HG02642 (cell line): ENCODE measurements around the gene SERPINB6.
"Not testable (repeated sequence)": the region's sequence is repeated elsewhere in the genome, so short reads cannot be mapped to it uniquely, and the experiment has no call there.

Experiments used
- ATAC-seq: cut with Tn5 transposase; IDR thresholded peaks from one replicate; pipeline ENCODE4 v1.9.1; 2021; ENCODE audit warnings: mild to moderate bottlenecking; ENCODE audit not compliant: unreplicated experiment, poor library complexity

SERPINB6 gene

GRCh38 chr6:2917065-2917464 lies 54.3 kb downstream of the SERPINB6 start:
- ATAC-seq, result no peak

- ATAC-seq, result no peak
These were observed 55.0 kb downstream of the SERPINB6 start for GRCh38 chr6:2916158-2916925.

- ATAC-seq, result no peak
These were observed 56.2 kb downstream of the SERPINB6 start for GRCh38 chr6:2915150-2915549.

DNA sequence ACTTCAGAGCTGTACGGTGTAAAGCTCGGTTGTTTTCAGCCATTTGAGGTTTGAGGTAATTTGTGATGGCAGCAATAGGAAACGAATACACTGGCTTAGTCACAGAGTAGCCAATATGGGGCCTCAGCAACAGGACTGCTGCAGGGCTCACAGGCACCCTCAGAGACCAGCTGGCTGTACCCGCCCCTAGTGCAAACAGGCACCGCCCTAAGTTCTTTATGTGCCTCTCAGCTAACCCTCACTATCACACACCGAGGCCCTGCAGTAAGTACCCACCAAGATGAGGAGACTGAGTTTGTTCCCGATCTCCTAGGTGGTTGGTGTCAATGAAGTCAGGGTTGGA lies 57.1 kb downstream of the SERPINB6 start:
- no peak for ATAC-seq

DNA sequence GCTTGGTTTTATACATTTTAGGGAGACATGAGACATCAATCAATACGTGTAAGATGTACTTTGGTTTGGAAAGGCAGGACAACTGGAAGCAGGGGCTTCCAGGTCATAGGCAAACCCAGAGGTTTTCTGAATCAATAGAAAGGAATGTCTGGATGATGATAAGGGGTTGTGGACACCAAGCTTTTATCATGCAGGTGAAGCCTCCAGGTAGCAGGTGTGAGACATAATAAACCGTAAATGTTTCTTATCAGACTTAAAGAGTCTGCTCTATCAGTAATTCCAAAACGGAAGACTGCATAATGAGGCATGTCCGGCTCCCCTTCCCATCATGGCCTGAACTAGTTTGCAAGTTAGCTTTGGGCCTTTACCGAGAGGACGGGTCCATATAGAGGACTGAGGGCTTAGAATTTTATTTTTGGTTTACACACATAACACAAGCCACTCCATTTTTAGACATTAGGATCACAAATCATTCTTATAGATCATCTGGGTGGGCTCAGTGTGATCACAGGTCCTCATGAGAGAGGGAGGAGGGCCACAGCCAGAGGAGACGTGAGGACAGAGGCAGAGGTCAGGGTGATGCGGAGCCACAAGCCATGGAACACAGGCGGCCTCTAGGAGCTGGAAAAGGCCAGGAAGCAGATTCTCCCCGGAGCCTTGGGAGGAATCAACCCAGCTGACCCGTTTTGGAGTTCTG lies 57.6 kb downstream of the SERPINB6 start:
- no peak for ATAC-seq

DNA sequence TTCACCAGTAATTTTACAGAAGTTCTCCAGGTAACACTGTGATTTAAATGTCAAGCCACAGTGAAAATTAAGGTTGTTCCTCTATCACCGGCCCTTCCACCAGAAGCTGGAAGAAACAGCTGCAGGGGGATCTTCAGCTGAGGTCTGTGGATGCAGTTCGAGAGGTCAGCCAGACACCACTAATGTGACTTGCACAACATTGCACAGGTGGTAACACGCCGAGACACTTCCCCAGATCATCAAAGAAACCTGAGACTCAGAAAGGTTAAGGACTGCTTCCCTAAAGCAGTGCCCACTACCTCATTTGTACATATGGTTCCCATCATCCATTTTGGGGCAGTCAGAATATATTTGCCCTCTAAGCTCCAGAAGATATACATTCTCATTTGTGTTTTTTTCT lies 60.2 kb downstream of the SERPINB6 start:
- peak; percentile 57 for ATAC-seq

GRCh38 chr6:2909718-2910117 lies 61.6 kb downstream of the SERPINB6 start:
- no peak for ATAC-seq

DNA sequence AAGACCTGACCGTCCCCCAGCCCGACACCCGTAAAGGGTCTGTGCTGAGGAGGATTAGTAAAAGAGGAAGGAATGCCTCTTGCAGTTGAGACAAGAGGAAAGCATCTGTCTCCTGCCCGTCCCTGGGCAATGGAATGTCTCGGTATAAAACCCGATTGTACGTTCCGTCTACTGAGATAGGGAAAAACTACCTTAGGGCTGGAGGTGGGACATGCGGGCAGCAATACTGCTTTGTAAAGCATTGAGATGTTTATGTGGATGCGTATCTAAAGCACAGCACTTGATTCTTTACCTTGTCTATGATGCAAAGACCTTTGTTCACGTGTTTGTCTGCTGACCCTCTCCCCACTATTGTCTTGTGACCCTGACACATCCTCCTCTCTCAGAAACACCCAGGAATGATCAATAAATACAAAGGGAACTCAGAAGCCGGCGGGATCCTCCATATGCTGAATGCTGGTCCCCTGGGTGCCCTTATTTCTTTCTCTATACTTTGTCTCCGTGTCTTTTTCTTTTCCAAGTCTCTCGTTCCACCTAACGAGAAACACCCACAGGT lies 62.2 kb downstream of the SERPINB6 start:
- ATAC-seq, result not testable (repeated sequence)

GRCh38 chr6:2908516-2908915 lies 62.9 kb downstream of the SERPINB6 start:
- ATAC-seq, result not testable (repeated sequence)

GRCh38 chr6:2903411-2904185 lies 67.8 kb downstream of the SERPINB6 start:
- ATAC-seq, result not testable (repeated sequence)

- ATAC-seq, result not testable (repeated sequence)
These were observed 69.5 kb downstream of the SERPINB6 start for GRCh38 chr6:2901645-2902502.

DNA sequence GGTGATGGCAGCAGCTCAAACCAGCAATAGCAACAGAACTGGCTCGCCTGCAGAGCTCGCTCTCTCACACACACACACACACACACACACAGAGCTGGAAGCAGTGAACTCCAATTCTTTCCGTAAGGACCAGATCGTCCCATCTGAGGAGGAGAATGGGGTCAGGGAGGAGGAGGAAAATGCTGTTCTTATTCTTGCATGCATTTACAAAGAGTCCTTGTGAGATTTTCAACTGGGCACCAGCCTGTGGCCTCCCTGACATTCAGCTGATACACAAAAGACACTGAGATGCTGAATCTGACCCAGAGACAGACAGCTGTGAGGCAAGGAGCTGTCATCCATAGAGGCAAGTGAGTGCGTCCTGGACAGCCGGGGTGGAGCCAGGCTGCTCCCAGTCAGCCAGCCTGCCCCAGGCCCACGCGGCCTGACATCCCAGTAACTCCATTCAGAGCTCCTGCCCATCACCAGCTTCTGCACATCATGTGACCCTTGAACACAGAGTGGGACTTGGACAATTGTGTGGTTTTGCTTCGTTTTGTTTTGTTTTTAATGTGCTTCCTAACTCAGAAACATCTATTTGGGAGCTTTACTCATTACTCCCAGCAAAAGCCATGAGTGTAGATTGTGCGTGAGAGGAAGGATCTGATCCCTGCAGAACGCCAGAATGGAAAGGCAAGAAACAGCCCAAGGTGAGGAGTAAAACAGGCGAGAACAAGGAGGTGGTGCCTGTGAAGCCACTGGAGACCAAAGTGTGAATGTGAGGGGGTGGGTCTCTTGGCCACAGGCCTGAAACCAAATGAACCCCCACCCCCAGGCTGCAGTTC lies 70.3 kb downstream of the SERPINB6 start:
- no peak for ATAC-seq

- ATAC-seq, result no peak
These were observed 71.1 kb downstream of the SERPINB6 start for GRCh38 chr6:2900221-2900807.

- no peak for ATAC-seq
These were observed 71.8 kb downstream of the SERPINB6 start for GRCh38 chr6:2899596-2899995.
